ENCODE measurements around the gene COX5B.
"Not testable (repeated sequence)": the region's sequence is repeated elsewhere in the genome, so short reads cannot be mapped to it uniquely, and the experiment has no call there.

The COX5B gene

GRCh38 chr2:97675430-97676113 is 29.7 kb downstream of the COX5B start:
- no peak for DNase-seq

GRCh38 chr2:97676620-97677019 is 30.8 kb downstream of the COX5B start:
- DNase-seq, result no peak

GRCh38 chr2:97677480-97677879 is 31.6 kb downstream of the COX5B start:
- no peak for DNase-seq

- DNase-seq, result no peak
These were observed 32.4 kb downstream of the COX5B start for GRCh38 chr2:97678298-97678697.

- DNase-seq, result not testable (repeated sequence)
These were observed 41.4 kb downstream of the COX5B start for GRCh38 chr2:97687235-97687634.

GRCh38 chr2:97688062-97688827 is 42.4 kb downstream of the COX5B start:
- DNase-seq, result no peak

- no peak for DNase-seq
These were observed 45.3 kb downstream of the COX5B start for GRCh38 chr2:97691166-97691565.

GRCh38 chr2:97693476-97693875 is 47.6 kb downstream of the COX5B start:
- DNase-seq, result no peak

- no peak for DNase-seq
These were observed 49.9 kb downstream of the COX5B start for GRCh38 chr2:97695744-97696143.

- DNase-seq, result peak; percentile 69 to 70
These were observed 51.7 kb downstream of the COX5B start for GRCh38 chr2:97697252-97698235.

All from bone marrow (tissue), 2 donors.